Sigmoid colon (tissue), 7 donors: ENCODE data around the gene ETHE1. TPM values are rescaled to one million over a fixed set of nuclear protein-coding genes. Genes with fewer than 3 reads are reported as not detected.
"Not testable (repeated sequence)": the region's sequence is repeated elsewhere in the genome, so short reads cannot be mapped to it uniquely, and the experiment has no call there.

ENCODE experiments used
- DNase-seq: peaks from one replicate; pipeline ENCODE4 v3.0.0-alpha.2; 2019
- H3K27ac ChIP-seq, 4 donors: fragments of 200-600 bp; sonication (generic); one replicate each; pipeline ENCODE4 v1.5.1; 2016 to 2019; ENCODE audit warnings: mild to moderate bottlenecking in 1 of 4
- H3K27me3 ChIP-seq, 3 donors: fragments of 200-600 bp; sonication (generic); one replicate each; pipeline ENCODE4 v1.5.1; 2019; ENCODE audit warnings: mild to moderate bottlenecking in 1 of 3
- H3K36me3 ChIP-seq, 4 donors: fragments of 200-600 bp; sonication (generic); one replicate each; pipeline ENCODE4 v1.5.1; 2016 to 2019
- H3K4me1 ChIP-seq, 4 donors: fragments of 200-600 bp; sonication (generic); one replicate each; pipeline ENCODE4 v1.5.1; 2017 to 2019
- H3K4me3 ChIP-seq, 4 donors: fragments of 200-600 bp; sonication (generic); one replicate each; pipeline ENCODE4 v1.5.1; 2017 to 2019; ENCODE audit warnings: mild to moderate bottlenecking in 2 of 4, moderate library complexity in 1 of 4
- H3K9me3 ChIP-seq, 4 donors: fragments of 200-600 bp in 3 of 4; sonication (generic) in 3 of 4; one replicate each; pipeline versions ENCODE4 v1.5.1 to v1.6.1; 2013 to 2019
- CTCF ChIP-seq, 4 experiments: fragments of 450-650 bp in 3 of 4; fragments of 200-600 bp in 1 of 4; IDR thresholded peaks; one replicate each; pipeline ENCODE4 v1.5.1; 2016 to 2019; ENCODE audit warnings: antibody characterized with exemption in 4 of 4, mild to moderate bottlenecking in 3 of 4, moderate library complexity in 2 of 4
- EP300 ChIP-seq, 4 donors: sonication (generic); formaldehyde crosslinking; IDR thresholded peaks; one replicate each; pipeline ENCODE4 v1.6.1; 2017; ENCODE audit warnings: antibody characterized with exemption in 4 of 4
- POLR2A ChIP-seq, 2 donors: fragments of 450-650 bp; IDR thresholded peaks; one replicate each; pipeline ENCODE4 v1.6.1; 2016; ENCODE audit warnings: antibody characterized with exemption in 2 of 2, mild to moderate bottlenecking in 2 of 2, moderate library complexity in 2 of 2
- POLR2AphosphoS5 ChIP-seq, 4 donors: sonication (generic); formaldehyde crosslinking; IDR thresholded peaks; one replicate each; pipeline ENCODE4 v1.6.1; 2017; ENCODE audit warnings: antibody characterized with exemption in 4 of 4
- WGBS, 2 donors: extraction: QIAGEN DNeasy Blood & Tissue Kit; methylation state at CpG; one replicate each; pipeline ENCODE4 v1.1.7; 2013; 5-methylcytosine and 5-hydroxymethylcytosine counted together
- intact Hi-C: fragments of 100-400 bp; cut with DNase I; formaldehyde crosslinking; loops from one replicate; pipeline ENCODE4 v1.15.1; 2023
- polyA plus RNA-seq, 3 donors: library from polyadenylated mRNA; stranded (reverse); fragments of 200-250 nt; gene quantifications; one replicate each; pipeline ENCODE4 v1.2.3, GENCODE V29; 2013
- total RNA-seq, 4 donors: library from RNA; depleted of rRNA; stranded (reverse); fragments of >200 nt; gene quantifications; one replicate each; pipeline ENCODE4 v1.1.0, GENCODE V29; 2016
- donor health status: healthy with polysubstance abuse.
- donor health status: Bipolar disorder and iron deficiency.
- donor health status: healthy.

The ETHE1 gene
- total and polyA plus RNA-seq, 7 donors = 40.7 to 575 (median 57.9) TPM

DNA sequence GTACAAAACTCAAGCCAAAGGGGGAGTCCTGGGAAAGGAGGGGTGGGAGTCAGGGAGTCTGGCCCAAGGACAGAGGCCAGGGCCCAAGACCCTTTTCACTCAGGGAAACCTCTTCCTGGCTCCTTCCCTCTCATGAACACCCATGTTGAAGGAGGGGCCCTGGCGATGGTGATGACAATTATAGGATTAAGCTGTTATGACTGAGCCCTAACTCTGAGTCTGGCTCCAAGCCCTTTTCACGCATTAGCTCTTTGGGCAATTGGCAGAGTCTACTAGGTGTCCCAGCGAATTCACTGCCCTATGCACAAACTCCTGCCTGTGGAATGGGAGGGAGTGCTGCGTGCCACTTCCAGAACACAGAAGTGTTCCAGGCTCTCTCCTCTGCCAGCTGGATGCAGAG is 26.7 kb upstream of the ETHE1 start:
- H3K27me3 ChIP-seq = no peaks in the 10 kb centered on the region
- H3K4me1 ChIP-seq = no peaks in the 10 kb centered on the region
- TF ChIP-seq CTCF (IDR thresholded peaks at IDR 0.05) = no peak
- no peak for TF ChIP-seq EP300 (IDR thresholded peaks at IDR 0.05)
- no peak for TF ChIP-seq POLR2AphosphoS5 (IDR thresholded peaks at IDR 0.05)
- TF ChIP-seq POLR2A (IDR thresholded peaks at IDR 0.05) = no peak
- no peaks in the 10 kb centered on the region for H3K9me3 ChIP-seq
- H3K27ac ChIP-seq = no peak overlapping the region
- intact Hi-C loops = no loop called here
- H3K4me3 ChIP-seq = no peak overlapping the region
- 80 to 82% methylated on average over 4 of the region's 4 CpGs for WGBS, 2 donors
- DNase-seq = no peak
- peaks cover 19 to 80% (median 41%) of the 10 kb centered on the region in 4 donors for H3K36me3 ChIP-seq

DNA sequence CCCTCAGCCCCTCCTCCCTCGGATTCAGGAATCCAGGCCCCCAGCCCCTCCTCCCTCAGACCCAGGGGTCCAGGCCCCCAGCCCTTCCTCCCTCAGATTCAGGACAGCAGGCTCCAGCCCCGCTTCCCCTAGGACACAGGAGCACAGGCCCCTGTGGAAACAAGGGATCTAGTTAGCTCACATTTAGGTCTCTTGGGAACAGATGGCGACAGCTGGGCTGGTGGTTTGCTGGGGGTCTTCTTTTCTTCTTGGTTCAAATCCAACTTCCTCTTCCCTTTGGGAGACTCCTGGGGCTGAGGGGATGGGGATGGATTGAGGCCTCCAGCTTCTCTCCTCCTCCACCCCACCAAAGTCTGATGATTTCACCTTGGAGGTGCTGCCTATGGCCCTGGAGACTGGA is 25.6 kb upstream of the ETHE1 start:
- TF ChIP-seq EP300 (IDR thresholded peaks at IDR 0.05) (no peak), CTCF (IDR thresholded peaks at IDR 0.05) (no peak), POLR2AphosphoS5 (IDR thresholded peaks at IDR 0.05) (no peak), POLR2A (IDR thresholded peaks at IDR 0.05) (no peak)
- intact Hi-C loops = no loop called here
- WGBS, 2 donors = 71 to 81% methylated on average over 3 of the region's 3 CpGs
- no peaks in the 10 kb centered on the region for H3K27me3 ChIP-seq
- H3K27ac ChIP-seq = no peak overlapping the region
- H3K9me3 ChIP-seq = no peaks in the 10 kb centered on the region
- H3K4me1 ChIP-seq = no peaks in the 10 kb centered on the region
- no peak for DNase-seq
- H3K4me3 ChIP-seq = no peak overlapping the region
- peaks cover 19 to 75% (median 41%) of the 10 kb centered on the region in 4 donors for H3K36me3 ChIP-seq

DNA sequence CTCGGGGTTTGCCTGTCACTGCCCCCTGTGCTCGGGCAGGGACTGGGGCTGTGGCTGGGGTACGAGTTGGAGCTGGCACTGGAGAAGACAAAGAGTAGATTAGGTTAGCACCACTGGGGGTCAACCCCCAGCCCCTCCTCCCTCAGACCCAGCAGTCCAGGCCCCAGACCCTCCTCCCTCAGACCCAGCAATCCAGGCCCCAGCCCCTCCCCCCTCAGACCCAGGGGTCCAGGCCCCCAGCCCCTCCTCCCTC is 25.1 kb upstream of the ETHE1 start:
- no peak for TF ChIP-seq CTCF (IDR thresholded peaks at IDR 0.05)
- TF ChIP-seq EP300 (IDR thresholded peaks at IDR 0.05) = no peak
- no peak for TF ChIP-seq POLR2AphosphoS5 (IDR thresholded peaks at IDR 0.05)
- no peak for TF ChIP-seq POLR2A (IDR thresholded peaks at IDR 0.05)
- Histone ChIP-seq H3K27ac (no peak overlapping the region), H3K9me3 (no peaks in the 10 kb centered on the region), H3K4me3 (no peak overlapping the region), H3K4me1 (no peaks in the 10 kb centered on the region), H3K36me3 (peaks cover 19 to 79% (median 41%) of the 10 kb centered on the region in 4 donors), H3K27me3 (no peaks in the 10 kb centered on the region)
- DNase-seq = no peak
- intact Hi-C loops = no loop called here
- 89 to 92% methylated on average over 3 of the region's 3 CpGs for WGBS, 2 donors

DNA sequence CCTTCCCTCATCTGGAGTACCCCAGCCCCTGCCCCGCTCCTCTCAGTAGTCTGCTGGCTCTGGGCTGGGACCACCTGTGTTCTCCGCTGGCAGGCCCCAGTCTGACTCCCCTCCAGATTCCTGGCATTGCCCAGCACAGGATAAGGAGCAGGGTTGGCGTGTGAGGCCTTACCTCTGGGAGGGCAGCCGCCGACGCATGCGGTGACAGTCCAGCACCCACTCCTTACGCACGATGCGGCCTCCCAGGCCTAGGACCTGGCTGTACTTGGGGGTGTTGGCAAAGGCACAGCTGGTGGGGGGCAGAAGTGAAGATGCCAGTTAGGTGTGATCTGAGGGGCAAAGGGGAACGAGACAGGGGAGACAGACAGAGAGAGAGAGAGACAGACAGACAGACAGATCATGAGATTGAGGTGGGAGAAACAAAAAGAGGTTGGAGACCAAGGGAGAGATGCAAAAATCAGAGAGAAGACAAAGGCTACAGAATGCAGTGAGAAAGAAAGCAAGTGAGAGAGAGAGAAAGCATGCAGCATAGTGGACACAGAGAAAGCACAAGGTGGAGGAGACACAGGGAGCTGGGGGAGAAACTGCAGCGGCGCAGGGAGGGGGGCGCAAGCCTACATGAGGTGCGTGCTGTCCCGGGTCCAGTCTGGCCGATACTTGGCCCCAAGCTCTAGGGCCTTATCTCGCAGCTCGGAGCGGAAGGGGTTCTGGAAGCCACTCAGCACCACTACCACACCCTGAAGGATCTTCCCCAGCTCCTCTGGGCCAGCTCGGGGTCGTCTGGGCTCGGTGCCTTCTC is 24.6 kb upstream of the ETHE1 start:
- DNase-seq = peak; percentile 58
- Histone ChIP-seq H3K27me3 (no peaks in the 10 kb centered on the region), H3K4me3 (no peak overlapping the region), H3K4me1 (no peaks in the 10 kb centered on the region), H3K27ac (no peak overlapping the region), H3K36me3 (peaks cover 19 to 79% (median 41%) of the 10 kb centered on the region in 4 donors), H3K9me3 (no peaks in the 10 kb centered on the region)
- no peak for TF ChIP-seq CTCF (IDR thresholded peaks at IDR 0.05)
- intact Hi-C loops = no loop called here
- 93 to 94% methylated on average over 23 of the region's 23 CpGs for WGBS, 2 donors

DNA sequence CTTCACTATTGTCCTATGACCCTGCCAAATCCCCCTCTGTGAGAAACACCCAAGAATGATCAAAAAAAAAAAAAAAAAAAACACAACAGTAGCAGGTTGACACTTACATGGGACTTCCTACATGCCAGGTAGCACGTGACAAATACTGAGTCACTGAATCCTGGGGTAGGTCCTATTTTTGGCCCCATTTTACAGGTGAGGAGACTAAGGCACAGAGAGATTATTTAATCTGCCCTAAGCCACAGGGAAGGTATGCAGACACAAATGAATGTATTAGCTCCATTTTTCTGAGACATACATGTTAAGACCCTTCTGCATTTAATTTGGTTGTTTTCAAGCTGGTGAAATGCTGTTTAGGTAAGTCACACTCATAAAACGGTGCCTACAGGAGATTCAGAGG is 21.7 kb upstream of the ETHE1 start:
- TF ChIP-seq CTCF (IDR thresholded peaks at IDR 0.05) (no peak), POLR2AphosphoS5 (IDR thresholded peaks at IDR 0.05) (no peak), POLR2A (IDR thresholded peaks at IDR 0.05) (no peak), EP300 (IDR thresholded peaks at IDR 0.05) (no peak)
- intact Hi-C loops = no loop called here
- H3K4me1 ChIP-seq = no peaks in the 10 kb centered on the region
- H3K27me3 ChIP-seq = no peaks in the 10 kb centered on the region
- H3K27ac ChIP-seq = no peak overlapping the region
- no peaks in the 10 kb centered on the region for H3K9me3 ChIP-seq
- no peak for DNase-seq
- H3K4me3 ChIP-seq = no peak overlapping the region
- H3K36me3 ChIP-seq = peaks cover 19 to 75% (median 45%) of the 10 kb centered on the region in 4 donors
- WGBS, 2 donors = 89 to 93% methylated on average over 2 of the region's 2 CpGs

DNA sequence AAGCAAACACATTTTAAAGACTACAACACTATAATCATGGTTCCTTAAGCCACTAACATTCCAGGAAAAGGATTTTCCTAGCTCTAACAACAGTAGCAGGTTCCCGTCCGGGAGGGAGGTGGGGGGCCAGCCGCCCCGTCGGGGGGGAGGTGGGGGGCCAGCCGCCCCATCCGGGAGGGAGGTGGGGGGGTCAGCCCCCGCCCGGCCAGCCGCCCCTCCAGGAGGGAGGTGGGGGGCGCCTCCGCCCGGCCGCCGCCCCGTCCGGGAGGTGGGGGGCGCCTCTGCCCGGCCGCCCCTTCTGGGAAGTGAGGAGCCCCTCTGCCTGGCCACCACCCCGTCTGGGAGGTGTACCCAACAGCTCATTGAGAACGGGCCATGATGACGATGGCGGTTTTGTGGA is 20.9 kb upstream of the ETHE1 start:
- H3K9me3 ChIP-seq, H3K27me3 ChIP-seq, H3K4me3 ChIP-seq, intact Hi-C loops, H3K4me1 ChIP-seq, DNase-seq, H3K27ac ChIP-seq: not testable (repeated sequence)
- peaks cover 19 to 75% (median 47%) of the 10 kb centered on the region in 4 donors for H3K36me3 ChIP-seq
- 90 to 94% methylated on average over 20 of the region's 24 CpGs for WGBS, 2 donors
